Tibial nerve (tissue), 4 donors: ENCODE results near the gene MCU. TPM values are rescaled to one million over a fixed set of nuclear protein-coding genes. Genes with fewer than 3 reads are reported as not detected.
A peak's percentile ranks its signal among the peaks of the same experiment; 100 is the strongest.

Source experiments
- DNase-seq, 2 donors: peaks; one replicate each; pipeline ENCODE4 v3.0.0-alpha.2; 2019; ENCODE audit warnings: low spot score in 2 of 2
- H3K27ac ChIP-seq, 4 donors: fragments of 200-600 bp; sonication (generic) in 3 of 4; one replicate each; pipeline ENCODE4 v1.5.1; 2017 to 2019; ENCODE audit warnings: mild to moderate bottlenecking in 1 of 4
- H3K27me3 ChIP-seq, 2 donors: fragments of 200-600 bp; sonication (generic) in 1 of 2; one replicate each; pipeline versions ENCODE4 v1.5.1 to v1.6.0; 2017 to 2019
- H3K36me3 ChIP-seq, 3 donors: fragments of 200-600 bp; sonication (generic); one replicate each; pipeline ENCODE4 v1.5.1; 2018 to 2019
- H3K4me1 ChIP-seq, 4 donors: fragments of 200-600 bp; sonication (generic) in 3 of 4; one replicate each; pipeline ENCODE4 v1.5.1; 2017 to 2019
- H3K4me3 ChIP-seq, 4 donors: fragments of 200-600 bp; sonication (generic) in 3 of 4; one replicate each; pipeline ENCODE4 v1.5.1; 2017 to 2019; ENCODE audit warnings: mild to moderate bottlenecking in 1 of 4, moderate library complexity in 1 of 4
- H3K9me3 ChIP-seq, 4 donors: fragments of 200-600 bp; sonication (generic) in 3 of 4; one replicate each; pipeline ENCODE4 v1.5.1; 2017 to 2019
- EP300 ChIP-seq, 2 donors: sonication (generic); formaldehyde crosslinking; IDR thresholded peaks; one replicate each; pipeline ENCODE4 v1.6.1; 2017; ENCODE audit warnings: antibody characterized with exemption in 2 of 2, mild to moderate bottlenecking in 1 of 2
- POLR2A ChIP-seq, 2 donors: fragments of 450-650 bp; IDR thresholded peaks; one replicate each; pipeline ENCODE4 v1.6.1; 2017; ENCODE audit warnings: antibody characterized with exemption in 2 of 2, mild to moderate bottlenecking in 2 of 2, moderate library complexity in 2 of 2
- WGBS, 2 donors: methylation state at CpG; one replicate each; pipeline ENCODE4 v1.1.5; 2018; 5-methylcytosine and 5-hydroxymethylcytosine counted together
- total RNA-seq, 4 donors: library from RNA; depleted of rRNA; stranded (reverse); fragments of >200 nt; gene quantifications; one replicate each; pipeline ENCODE4 v1.1.0, GENCODE V29; 2016
- TF ChIP-seq, protein P1 (sequence below), 5 experiments: fragments of 200-600 bp in 3 of 5; fragments of 450-650 bp in 2 of 5; sonication (generic) in 3 of 5; IDR thresholded peaks; one replicate each; pipeline ENCODE4 v1.5.1; 2016 to 2019; ENCODE audit warnings: antibody characterized with exemption in 5 of 5, mild to moderate bottlenecking in 3 of 5, moderate library complexity in 2 of 5

MCU gene
- total RNA-seq, 4 donors from 2014 or later = 6.7 to 16.4 (median 14.2) TPM

- TF ChIP-seq EP300 (IDR thresholded peaks at IDR 0.05) (no peak), POLR2A (IDR thresholded peaks at IDR 0.05) (no peak)
- TF ChIP-seq, protein P1, sequence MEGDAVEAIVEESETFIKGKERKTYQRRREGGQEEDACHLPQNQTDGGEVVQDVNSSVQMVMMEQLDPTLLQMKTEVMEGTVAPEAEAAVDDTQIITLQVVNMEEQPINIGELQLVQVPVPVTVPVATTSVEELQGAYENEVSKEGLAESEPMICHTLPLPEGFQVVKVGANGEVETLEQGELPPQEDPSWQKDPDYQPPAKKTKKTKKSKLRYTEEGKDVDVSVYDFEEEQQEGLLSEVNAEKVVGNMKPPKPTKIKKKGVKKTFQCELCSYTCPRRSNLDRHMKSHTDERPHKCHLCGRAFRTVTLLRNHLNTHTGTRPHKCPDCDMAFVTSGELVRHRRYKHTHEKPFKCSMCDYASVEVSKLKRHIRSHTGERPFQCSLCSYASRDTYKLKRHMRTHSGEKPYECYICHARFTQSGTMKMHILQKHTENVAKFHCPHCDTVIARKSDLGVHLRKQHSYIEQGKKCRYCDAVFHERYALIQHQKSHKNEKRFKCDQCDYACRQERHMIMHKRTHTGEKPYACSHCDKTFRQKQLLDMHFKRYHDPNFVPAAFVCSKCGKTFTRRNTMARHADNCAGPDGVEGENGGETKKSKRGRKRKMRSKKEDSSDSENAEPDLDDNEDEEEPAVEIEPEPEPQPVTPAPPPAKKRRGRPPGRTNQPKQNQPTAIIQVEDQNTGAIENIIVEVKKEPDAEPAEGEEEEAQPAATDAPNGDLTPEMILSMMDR (IDR thresholded peaks at IDR 0.05) = no peak
- H3K36me3 ChIP-seq = no peaks in the 10 kb centered on the region
- no peaks in the 10 kb centered on the region for H3K9me3 ChIP-seq
- no peak for DNase-seq
- peaks cover 0 to 22% (median 4%) of the 10 kb centered on the region in 4 donors for H3K4me1 ChIP-seq
- no peak overlapping the region for H3K27ac ChIP-seq
- WGBS, 2 donors = 70 to 72% methylated on average over 4 of the region's 4 CpGs
- H3K27me3 ChIP-seq = no peaks in the 10 kb centered on the region
- no peak overlapping the region for H3K4me3 ChIP-seq
These were observed 40.0 kb downstream of the MCU start for GRCh38 chr10:72731916-72732419.

DNA sequence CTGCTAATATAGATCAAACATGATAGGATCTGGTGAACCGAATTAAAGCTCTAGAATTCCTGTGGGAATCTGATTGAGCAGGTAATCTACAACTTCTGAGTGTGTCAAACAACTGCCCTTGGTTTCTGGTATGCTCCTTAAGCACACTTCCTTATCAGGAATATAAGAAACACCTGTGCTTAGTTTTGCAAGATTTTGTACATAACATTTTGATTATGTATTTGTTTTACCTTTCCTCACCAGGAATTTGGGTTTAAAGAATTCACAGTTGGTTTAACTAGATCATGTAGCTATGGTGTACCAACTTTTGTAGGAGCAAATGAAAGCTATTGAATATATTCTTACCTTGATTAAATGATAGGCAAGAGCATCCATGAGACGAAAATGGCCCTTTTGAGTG lies 40.6 kb downstream of the MCU start:
- WGBS, 2 donors = 86 to 95% methylated on average over 2 of the region's 2 CpGs
- Histone ChIP-seq H3K36me3 (no peaks in the 10 kb centered on the region), H3K4me1 (peaks cover 0 to 27% (median 4%) of the 10 kb centered on the region in 4 donors), H3K4me3 (no peak overlapping the region), H3K27ac (no peak overlapping the region), H3K9me3 (no peaks in the 10 kb centered on the region), H3K27me3 (no peaks in the 10 kb centered on the region)
- no peak for TF ChIP-seq EP300 (IDR thresholded peaks at IDR 0.05)
- no peak for DNase-seq

DNA sequence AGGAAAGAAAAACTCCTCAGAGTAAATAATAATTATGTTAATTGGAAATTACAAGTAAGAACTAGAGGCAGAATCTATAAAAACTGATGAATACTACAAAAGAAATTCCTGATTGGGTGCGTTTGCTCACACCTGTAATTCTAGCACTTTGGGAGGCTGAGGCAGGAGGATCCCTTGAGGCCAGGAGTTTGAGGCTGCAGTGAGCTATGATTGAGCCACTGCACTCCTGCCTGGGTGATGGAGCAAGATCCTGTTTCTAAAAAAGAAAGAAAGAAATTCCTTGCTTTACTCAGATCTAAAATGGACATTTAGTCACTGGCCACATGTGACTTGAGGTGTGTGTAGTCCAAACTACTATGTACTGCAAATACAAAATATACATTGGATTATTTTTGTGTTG lies 42.0 kb downstream of the MCU start:
- DNase-seq = no peak
- no peak overlapping the region for H3K4me3 ChIP-seq
- H3K27me3 ChIP-seq = no peaks in the 10 kb centered on the region
- 100% methylated on average over 1 of the region's 1 CpG for WGBS, 2 donors
- H3K4me1 ChIP-seq = peaks cover 0 to 42% (median 9%) of the 10 kb centered on the region in 4 donors
- TF ChIP-seq POLR2A (IDR thresholded peaks at IDR 0.05) (no peak), EP300 (IDR thresholded peaks at IDR 0.05) (no peak)
- TF ChIP-seq, protein P1 (IDR thresholded peaks at IDR 0.05) = no peak
- H3K9me3 ChIP-seq = no peaks in the 10 kb centered on the region
- no peaks in the 10 kb centered on the region for H3K36me3 ChIP-seq
- no peak overlapping the region for H3K27ac ChIP-seq

GRCh38 chr10:72735288-72735936 lies 43.5 kb downstream of the MCU start:
- no peak for DNase-seq
- Histone ChIP-seq H3K36me3 (no peaks in the 10 kb centered on the region), H3K27me3 (no peaks in the 10 kb centered on the region), H3K27ac (no peak overlapping the region), H3K4me3 (no peak overlapping the region), H3K4me1 (peaks cover 0 to 47% (median 9%) of the 10 kb centered on the region in 4 donors), H3K9me3 (no peaks in the 10 kb centered on the region)
- WGBS, 2 donors = 94 to 100% methylated on average over 1 of the region's 1 CpG
- TF ChIP-seq, protein P1 (IDR thresholded peaks at IDR 0.05) = no peak
- TF ChIP-seq EP300 (IDR thresholded peaks at IDR 0.05) (no peak), POLR2A (IDR thresholded peaks at IDR 0.05) (no peak)

DNA sequence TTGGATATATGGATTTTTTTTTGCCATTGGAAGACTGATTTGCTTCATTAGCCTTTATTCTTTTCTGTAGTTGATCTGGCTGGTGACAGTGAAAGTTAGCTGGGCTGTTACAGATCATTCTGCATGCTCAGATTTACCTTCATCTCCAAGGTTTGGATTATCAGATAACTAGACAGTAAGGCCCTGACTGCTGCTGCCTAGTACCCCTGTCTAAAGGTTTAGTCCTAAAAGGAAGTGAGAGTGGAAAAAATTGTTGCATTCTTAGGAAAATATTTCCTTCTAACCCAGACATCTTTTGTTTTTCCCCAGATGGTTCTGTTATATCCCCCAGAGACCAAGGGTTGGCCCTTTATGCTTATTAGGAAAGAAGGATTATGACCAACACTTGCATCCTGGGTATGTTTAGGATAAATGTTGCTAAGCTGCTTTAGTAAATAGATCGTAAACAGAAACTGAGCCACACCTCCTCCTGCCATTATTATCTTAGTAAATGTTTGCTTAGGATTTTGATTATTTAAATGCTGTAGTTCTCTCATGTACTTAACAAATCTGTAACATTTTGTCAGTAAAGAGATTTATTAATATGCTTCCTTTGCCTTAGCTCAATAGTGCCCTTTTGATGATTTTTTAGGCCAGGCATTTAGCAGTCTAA lies 44.4 kb downstream of the MCU start:
- peak overlapping the region in 2 of 4 donors; percentile 15 to 36 for H3K27ac ChIP-seq
- no peak for DNase-seq
- H3K4me1 ChIP-seq = peaks cover 0 to 46% (median 9%) of the 10 kb centered on the region in 4 donors
- TF ChIP-seq EP300 (IDR thresholded peaks at IDR 0.05) (no peak), POLR2A (IDR thresholded peaks at IDR 0.05) (no peak)
- TF ChIP-seq, protein P1 (IDR thresholded peaks at IDR 0.05) = no peak
- no peaks in the 10 kb centered on the region for H3K36me3 ChIP-seq
- H3K4me3 ChIP-seq = no peak overlapping the region
- no peaks in the 10 kb centered on the region for H3K27me3 ChIP-seq
- H3K9me3 ChIP-seq = no peaks in the 10 kb centered on the region
- WGBS, 2 donors = 29 to 48% methylated on average over 1 of the region's 1 CpG
